OCI-LY1 (cell line): ENCODE results near the gene S100A11.

Experiments used
- H2AFZ ChIP-seq: fragments of 200-600 bp; sonication (generic), shearing (Covaris generic); 2 replicates; pipeline ENCODE4 v1.6.0; 2014; ENCODE audit warnings: antibody characterized with exemption, mild to moderate bottlenecking, low read length
- H3F3A ChIP-seq: fragments of 200-600 bp; sonication (generic), shearing (Covaris generic); 2 replicates; pipeline ENCODE4 v1.6.0; 2014; ENCODE audit warnings: mild to moderate bottlenecking, antibody characterized with exemption, low read length, moderate library complexity; ENCODE audit not compliant: insufficient read depth
- H3K27ac ChIP-seq: fragments of 200-600 bp; sonication (generic); 2 replicates; pipeline ENCODE4 v1.5.1; 2014; ENCODE audit warnings: low read length, mixed run types, mild to moderate bottlenecking, low read depth; ENCODE audit not compliant: poor library complexity, severe bottlenecking
- H3K27me3 ChIP-seq: fragments of 200-600 bp; sonication (generic); 2 replicates; pipeline ENCODE4 v1.6.0; 2014; ENCODE audit warnings: antibody characterized with exemption, mild to moderate bottlenecking, low read length, moderate library complexity; ENCODE audit not compliant: insufficient read depth
- H3K36me3 ChIP-seq: fragments of 200-600 bp; sonication (generic); 2 replicates; pipeline ENCODE4 v1.6.1; 2014; ENCODE audit warnings: mild to moderate bottlenecking, antibody characterized with exemption, low read length, moderate library complexity, mixed read lengths; ENCODE audit not compliant: insufficient read depth
- H3K4me1 ChIP-seq: fragments of 200-600 bp; sonication (generic); 2 replicates; pipeline ENCODE4 v1.5.1; 2014; ENCODE audit warnings: mild to moderate bottlenecking, low read length, moderate library complexity; ENCODE audit not compliant: insufficient read depth, severe bottlenecking
- H3K4me2 ChIP-seq: fragments of 200-600 bp; sonication (generic), shearing (Covaris generic); 2 replicates; pipeline ENCODE4 v1.6.1; 2014; ENCODE audit warnings: low read length
- H3K4me3 ChIP-seq: fragments of 200-600 bp; sonication (generic); 2 replicates; pipeline ENCODE4 v1.5.1; 2014; ENCODE audit warnings: low read length, low read depth, mild to moderate bottlenecking, mixed read lengths; ENCODE audit not compliant: poor library complexity, severe bottlenecking
- H3K79me2 ChIP-seq: fragments of 200-600 bp; shearing (Covaris generic); 2 replicates; pipeline ENCODE4 v1.6.1; 2016; ENCODE audit warnings: mixed run types, low read length, mixed read lengths; ENCODE audit not compliant: insufficient read depth
- H3K9ac ChIP-seq: fragments of 200-600 bp; sonication (generic), shearing (Covaris generic); 2 replicates; pipeline ENCODE4 v1.6.1; 2014; ENCODE audit warnings: mild to moderate bottlenecking, low read length, mixed read lengths
- H3K9me2 ChIP-seq: fragments of 200-600 bp; sonication (generic), shearing (Covaris generic); 2 replicates; pipeline ENCODE4 v1.6.1; 2014; ENCODE audit warnings: low read depth, mild to moderate bottlenecking, low read length, mixed read lengths
- H3K9me3 ChIP-seq: fragments of 200-600 bp; shearing (Covaris generic); 2 replicates; pipeline ENCODE4 v1.6.1; 2014; ENCODE audit warnings: low read length, mixed read lengths
- H4K20me1 ChIP-seq: fragments of 200-600 bp; sonication (generic), shearing (Covaris generic); 2 replicates; pipeline ENCODE4 v1.6.0; 2016; ENCODE audit warnings: mild to moderate bottlenecking, low read length; ENCODE audit not compliant: insufficient read depth
- CTCF ChIP-seq: fragments of 200-600 bp; sonication (generic), shearing (Covaris generic); IDR thresholded peaks from 2 replicates; pipeline ENCODE4 v1.5.1; 2017; ENCODE audit warnings: mild to moderate bottlenecking, antibody characterized with exemption, low read length, moderate library complexity, mixed read lengths
- EZH2 ChIP-seq: fragments of 200-600 bp; sonication (generic), shearing (Covaris generic); IDR thresholded peaks from 2 replicates; pipeline ENCODE4 v1.8.0; 2017; ENCODE audit warnings: borderline replicate concordance, mixed run types, mild to moderate bottlenecking, antibody characterized with exemption, low read length, moderate library complexity, mixed read lengths

S100A11 gene

GRCh38 chr1:152022474-152022873 is 14.3 kb downstream of the S100A11 start:
- Histone ChIP-seq H3K4me2 (no peak overlapping the region), H3K4me3 (no peak overlapping the region)

GRCh38 chr1:152021569-152021968 is 15.2 kb downstream of the S100A11 start:
- Histone ChIP-seq H3K27ac (no peak overlapping the region), H3K9ac (no peak overlapping the region), H2AFZ (no peak overlapping the region), H3F3A (no peaks in the 10 kb centered on the region), H3K79me2 (no peaks in the 10 kb centered on the region), H3K4me2 (no peak overlapping the region), H3K27me3 (no peaks in the 10 kb centered on the region), H3K9me2 (no peaks in the 10 kb centered on the region), H3K4me3 (no peak overlapping the region), H3K9me3 (no peaks in the 10 kb centered on the region), H4K20me1 (no peaks in the 10 kb centered on the region), H3K36me3 (no peaks in the 10 kb centered on the region), H3K4me1 (no peaks in the 10 kb centered on the region)
- TF ChIP-seq CTCF (no peak), EZH2 (no peak)

More at GRCh38 chr1:152022474-152022873, 14.3 kb downstream of the S100A11 start:
- Histone ChIP-seq H2AFZ (no peak overlapping the region), H3F3A (no peaks in the 10 kb centered on the region), H3K9me3 (no peaks in the 10 kb centered on the region), H3K36me3 (no peaks in the 10 kb centered on the region), H3K79me2 (no peaks in the 10 kb centered on the region), H3K9ac (no peak overlapping the region), H4K20me1 (no peaks in the 10 kb centered on the region), H3K4me1 (no peaks in the 10 kb centered on the region), H3K27ac (no peak overlapping the region), H3K9me2 (no peaks in the 10 kb centered on the region), H3K27me3 (no peaks in the 10 kb centered on the region)
- TF ChIP-seq CTCF: no peak
- no peak for TF ChIP-seq EZH2

GRCh38 chr1:152020849-152021248 is 16.0 kb downstream of the S100A11 start:
- Histone ChIP-seq H3K4me3 (no peak overlapping the region), H3K27ac (no peak overlapping the region), H3F3A (no peaks in the 10 kb centered on the region), H3K9me3 (no peaks in the 10 kb centered on the region), H3K4me1 (no peaks in the 10 kb centered on the region), H3K9me2 (no peaks in the 10 kb centered on the region), H3K36me3 (no peaks in the 10 kb centered on the region), H3K9ac (no peak overlapping the region), H2AFZ (no peak overlapping the region), H3K27me3 (no peaks in the 10 kb centered on the region), H4K20me1 (no peaks in the 10 kb centered on the region), H3K79me2 (no peaks in the 10 kb centered on the region), H3K4me2 (no peak overlapping the region)
- TF ChIP-seq EZH2 (no peak), CTCF (no peak)
